WTC11 (cell line): ENCODE measurements around the gene C19orf67. TPM values are rescaled to one million over a fixed set of nuclear protein-coding genes. Genes with fewer than 3 reads are reported as not detected.

Source experiments
- ATAC-seq: fragments of 200-7000 bp; cut with Tn5 transposase; 2 replicates; pipeline ENCODE4 v1.10.0; 2021; ENCODE audit warnings: mild to moderate bottlenecking, moderate library complexity
- CTCF ChIA-PET: fragments of 300-600 bp; sonication (Branson Sonifier 250); formaldehyde crosslinking; loops from one replicate; lab custom pipeline; 2021; ENCODE audit warnings: antibody characterized with exemption; lab: Charles Lee
- POLR2A ChIA-PET: fragments of 350-600 bp; sonication (Branson Sonifier 250); formaldehyde crosslinking; loops from one replicate; lab custom pipeline; 2021; ENCODE audit warnings: antibody characterized with exemption; lab: Charles Lee
- DNase-seq: peaks from one replicate; pipeline ENCODE4 v3.0.0; 2021; ENCODE audit warnings: low spot score
- H3K27ac Mint-ChIP-seq: 2 replicates; pipeline ENCODE4 v1.8.0; 2021; ENCODE audit warnings: mixed read lengths
- H3K27me3 Mint-ChIP-seq: 2 replicates; pipeline ENCODE4 v1.8.0; 2021; ENCODE audit warnings: low read depth, mild to moderate bottlenecking, moderate library complexity, mixed read lengths
- H3K36me3 Mint-ChIP-seq: 2 replicates; pipeline ENCODE4 v1.8.0; 2021; ENCODE audit warnings: mixed read lengths
- H3K4me1 Mint-ChIP-seq: 2 replicates; pipeline ENCODE4 v1.8.0; 2022; ENCODE audit warnings: mixed read lengths
- H3K4me3 Mint-ChIP-seq: 2 replicates; pipeline ENCODE4 v1.8.0; 2021; ENCODE audit warnings: mild to moderate bottlenecking, moderate library complexity, mixed read lengths
- H3K9me3 Mint-ChIP-seq: 2 replicates; pipeline ENCODE4 v1.8.0; 2021; ENCODE audit warnings: mixed read lengths
- ARID4B ChIP-seq: sonication (generic); formaldehyde crosslinking; IDR thresholded peaks from 2 replicates; pipeline ENCODE4 v1.8.0; 2023; ENCODE audit warnings: missing genetic modification reagents, mild to moderate bottlenecking, borderline replicate concordance
- ATF6 ChIP-seq: sonication (generic); formaldehyde crosslinking; IDR thresholded peaks from 2 replicates; pipeline ENCODE4 v1.8.1; 2023; ENCODE audit warnings: mild to moderate bottlenecking, missing genetic modification reagents
- CBFB ChIP-seq: sonication (generic); formaldehyde crosslinking; IDR thresholded peaks from 2 replicates; pipeline ENCODE4 v1.8.1; 2022; ENCODE audit warnings: mild to moderate bottlenecking, low read depth, missing genetic modification reagents
- CREB1 ChIP-seq: sonication (generic); formaldehyde crosslinking; IDR thresholded peaks from 2 replicates; pipeline ENCODE4 v1.8.0; 2023; ENCODE audit warnings: mild to moderate bottlenecking, missing genetic modification reagents
- CREM ChIP-seq: sonication (generic); formaldehyde crosslinking; IDR thresholded peaks from 2 replicates; pipeline ENCODE4 v1.8.1; 2022; ENCODE audit warnings: mild to moderate bottlenecking, missing genetic modification reagents, moderate library complexity
- ETV6 ChIP-seq: sonication (generic); formaldehyde crosslinking; IDR thresholded peaks from 2 replicates; pipeline ENCODE4 v1.8.1; 2022; ENCODE audit warnings: mild to moderate bottlenecking, missing genetic modification reagents
- FOXP1 ChIP-seq: sonication (generic); formaldehyde crosslinking; IDR thresholded peaks from 2 replicates; pipeline ENCODE4 v1.8.0; 2022; ENCODE audit warnings: missing genetic modification reagents, mild to moderate bottlenecking, moderate library complexity, borderline replicate concordance
- GRHL2 ChIP-seq: fragments of 250-450 bp; sonication (Bioruptor Pico); IDR thresholded peaks from 2 replicates; pipeline ENCODE4 v1.8.0; 2022; ENCODE audit warnings: mild to moderate bottlenecking, moderate library complexity; ENCODE audit not compliant: insufficient replicate concordance, severe bottlenecking
- SOX15 ChIP-seq: fragments of 250-450 bp; sonication (Bioruptor Pico); IDR thresholded peaks from 2 replicates; pipeline ENCODE4 v1.9.0; 2021; ENCODE audit warnings: mild to moderate bottlenecking
- TP53 ChIP-seq: sonication (generic); formaldehyde crosslinking; IDR thresholded peaks from 2 replicates; pipeline ENCODE4 v1.8.1; 2023; ENCODE audit warnings: mild to moderate bottlenecking, missing genetic modification reagents
- ZNF425 ChIP-seq: fragments of 250-450 bp; sonication (Bioruptor Pico); conservative IDR thresholded peaks from 2 replicates; pipeline ENCODE4 v1.9.0; 2021; ENCODE audit warnings: mild to moderate bottlenecking
- ZNF671 ChIP-seq: fragments of 250-450 bp; sonication (Bioruptor Pico); IDR thresholded peaks from 2 replicates; pipeline ENCODE4 v1.8.0; 2021; ENCODE audit warnings: mild to moderate bottlenecking
- total RNA-seq: library from RNA; stranded (reverse); gene quantifications from 3 replicates; pipeline ENCODE4 v1.2.3, GENCODE V29; 2021
- TF ChIP-seq, protein P1 (sequence below): sonication (generic); formaldehyde crosslinking; IDR thresholded peaks from 2 replicates; pipeline ENCODE4 v1.8.0; 2022; ENCODE audit warnings: missing genetic modification reagents
- TF ChIP-seq, protein P2 (sequence below): fragments of 250-450 bp; sonication (Bioruptor Pico); IDR thresholded peaks from 2 replicates; pipeline ENCODE4 v1.8.0; 2021; ENCODE audit warnings: mild to moderate bottlenecking

The C19orf67 gene
- total RNA-seq, 1 experiment from 2014 or later = 0.35 TPM

DNA sequence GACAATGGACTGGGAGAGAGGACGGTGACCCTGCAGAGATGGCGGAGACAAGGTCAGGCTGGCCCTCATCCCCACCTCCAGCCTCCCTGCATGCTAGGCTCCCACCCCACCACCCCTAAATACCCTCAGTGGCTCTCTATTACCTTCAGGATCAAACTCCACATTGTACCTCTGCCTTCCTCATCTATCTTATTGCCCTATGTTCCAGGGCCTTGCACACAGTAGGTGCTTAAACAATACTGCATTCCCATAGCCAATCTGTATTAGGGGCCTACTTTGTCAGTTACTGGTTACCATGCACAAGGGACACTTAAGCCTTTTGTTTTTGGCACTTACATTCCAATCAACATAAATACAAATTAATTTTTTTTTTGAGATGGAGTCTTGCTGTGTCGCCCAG lies 30.2 kb downstream of the C19orf67 start:
- Mint-ChIP-seq H3K4me1 (peaks cover 11% of the 10 kb centered on the region), H3K36me3 (peaks cover 8% of the 10 kb centered on the region), H3K27ac (no peak overlapping the region), H3K27me3 (peaks cover 32% of the 10 kb centered on the region), H3K9me3 (no peaks in the 10 kb centered on the region), H3K4me3 (no peak overlapping the region)
- CTCF ChIA-PET = interaction anchor here (0.6 to 7.8 kb wide), 4 partner anchors 9 to 115 kb away, joined by 4 to 187 read pairs (median 85); partner anchors contain the start of genes MISP3 and RLN3
- TF ChIP-seq ARID4B (CRISPR knock-in tag) = no peak
- no peak for TF ChIP-seq CBFB (CRISPR knock-in tag)
- TF ChIP-seq ZNF671 (CRISPR knock-in tag) = no peak
- no peak for TF ChIP-seq SOX15 (CRISPR knock-in tag)
- TF ChIP-seq ATF6 = no peak
- TF ChIP-seq, protein P1, sequence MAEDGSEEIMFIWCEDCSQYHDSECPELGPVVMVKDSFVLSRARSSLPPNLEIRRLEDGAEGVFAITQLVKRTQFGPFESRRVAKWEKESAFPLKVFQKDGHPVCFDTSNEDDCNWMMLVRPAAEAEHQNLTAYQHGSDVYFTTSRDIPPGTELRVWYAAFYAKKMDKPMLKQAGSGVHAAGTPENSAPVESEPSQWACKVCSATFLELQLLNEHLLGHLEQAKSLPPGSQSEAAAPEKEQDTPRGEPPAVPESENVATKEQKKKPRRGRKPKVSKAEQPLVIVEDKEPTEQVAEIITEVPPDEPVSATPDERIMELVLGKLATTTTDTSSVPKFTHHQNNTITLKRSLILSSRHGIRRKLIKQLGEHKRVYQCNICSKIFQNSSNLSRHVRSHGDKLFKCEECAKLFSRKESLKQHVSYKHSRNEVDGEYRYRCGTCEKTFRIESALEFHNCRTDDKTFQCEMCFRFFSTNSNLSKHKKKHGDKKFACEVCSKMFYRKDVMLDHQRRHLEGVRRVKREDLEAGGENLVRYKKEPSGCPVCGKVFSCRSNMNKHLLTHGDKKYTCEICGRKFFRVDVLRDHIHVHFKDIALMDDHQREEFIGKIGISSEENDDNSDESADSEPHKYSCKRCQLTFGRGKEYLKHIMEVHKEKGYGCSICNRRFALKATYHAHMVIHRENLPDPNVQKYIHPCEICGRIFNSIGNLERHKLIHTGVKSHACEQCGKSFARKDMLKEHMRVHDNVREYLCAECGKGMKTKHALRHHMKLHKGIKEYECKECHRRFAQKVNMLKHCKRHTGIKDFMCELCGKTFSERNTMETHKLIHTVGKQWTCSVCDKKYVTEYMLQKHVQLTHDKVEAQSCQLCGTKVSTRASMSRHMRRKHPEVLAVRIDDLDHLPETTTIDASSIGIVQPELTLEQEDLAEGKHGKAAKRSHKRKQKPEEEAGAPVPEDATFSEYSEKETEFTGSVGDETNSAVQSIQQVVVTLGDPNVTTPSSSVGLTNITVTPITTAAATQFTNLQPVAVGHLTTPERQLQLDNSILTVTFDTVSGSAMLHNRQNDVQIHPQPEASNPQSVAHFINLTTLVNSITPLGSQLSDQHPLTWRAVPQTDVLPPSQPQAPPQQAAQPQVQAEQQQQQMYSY (CRISPR knock-in tag) = no peak
- TF ChIP-seq CREB1 = no peak
- no peak for TF ChIP-seq FOXP1 (CRISPR knock-in tag)
- TF ChIP-seq, protein P2, sequence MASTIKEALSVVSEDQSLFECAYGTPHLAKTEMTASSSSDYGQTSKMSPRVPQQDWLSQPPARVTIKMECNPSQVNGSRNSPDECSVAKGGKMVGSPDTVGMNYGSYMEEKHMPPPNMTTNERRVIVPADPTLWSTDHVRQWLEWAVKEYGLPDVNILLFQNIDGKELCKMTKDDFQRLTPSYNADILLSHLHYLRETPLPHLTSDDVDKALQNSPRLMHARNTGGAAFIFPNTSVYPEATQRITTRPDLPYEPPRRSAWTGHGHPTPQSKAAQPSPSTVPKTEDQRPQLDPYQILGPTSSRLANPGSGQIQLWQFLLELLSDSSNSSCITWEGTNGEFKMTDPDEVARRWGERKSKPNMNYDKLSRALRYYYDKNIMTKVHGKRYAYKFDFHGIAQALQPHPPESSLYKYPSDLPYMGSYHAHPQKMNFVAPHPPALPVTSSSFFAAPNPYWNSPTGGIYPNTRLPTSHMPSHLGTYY = no peak
- no peak for TF ChIP-seq CREM (CRISPR knock-in tag)
- no peak for TF ChIP-seq GRHL2 (CRISPR knock-in tag)
- no peak for TF ChIP-seq ETV6 (CRISPR knock-in tag)
- TF ChIP-seq TP53 (CRISPR knock-in tag) = no peak
- TF ChIP-seq ZNF425 (CRISPR knock-in tag) = no peak
- DNase-seq (no peak), ATAC-seq (no peak)
- POLR2A ChIA-PET = interaction anchor here (0.6 kb wide), 1 partner anchor 139 kb away, joined by 3 read pairs; no protein-coding TSS in a partner anchor
